Measurements from ENCODE around the gene MTNR1B. TPM values are rescaled to one million over a fixed set of nuclear protein-coding genes. Genes with fewer than 3 reads are reported as not detected.
A peak's percentile ranks its signal among the peaks of the same experiment; 100 is the strongest.

The MTNR1B gene
- total and polyA plus RNA-seq, 2 of the 13 experiments (the other 11 are each of a cell fraction or from before 2014, with no cell fraction given): not detected

GRCh38 chr11:92975285-92975684 lies 5.8 kb downstream of the MTNR1B start:
- BruUV-seq (replicated peaks): no TSS peak
- 5% methylated on average over 3 of the region's 3 CpGs for WGBS (ENCODE audit: low lambda C conversion rate)
- no peaks in the 10 kb centered on the region for H3K79me2 ChIP-seq (ENCODE audit: insufficient read depth, low read length)
- in situ Hi-C loops (cut with HindIII; ENCODE audit: extremely low pct_ligation_motif_present, low pct_unique_long_range_greater_than_20kb): no loop called here
- H3K9me3 ChIP-seq (ENCODE audit: low read length): no peaks in the 10 kb centered on the region
- H3K4me2 ChIP-seq (ENCODE audit: low read depth, low read length): peak overlapping the region; percentile 36; the same call in 1 of the 2 replicates
- POLR2A ChIA-PET: no interaction called here
- H3K4me1 ChIP-seq (ENCODE audit: insufficient read depth, low read length): peaks cover 13% of the 10 kb centered on the region
- peaks cover 0 to 10% of the 10 kb centered on the region in 2 experiments; a peak in 1 of 5 replicates for H3K27me3 ChIP-seq (ENCODE audit: control insufficient read depth in 1 of 2, insufficient read depth in 2 of 2, low read length in 2 of 2)
- no peaks in the 10 kb centered on the region for H3K36me3 ChIP-seq (replicated peaks in 1 of 2; ENCODE audit: control insufficient read depth in 1 of 2, insufficient read depth in 2 of 2, low read length in 2 of 2)
- intact Hi-C loops (cut with micrococcal nuclease; ENCODE audit: unreplicated experiment): loop anchor here (1.0 kb wide), 1 partner anchor 46 kb away; no protein-coding TSS in a partner anchor
- DNase-seq (ENCODE audit: low spot score) (peak; percentile 34), FAIRE-seq (peak; percentile 51), ATAC-seq (peak; percentile 91)
- no peaks in the 10 kb centered on the region for H4K20me1 ChIP-seq (ENCODE audit: insufficient read depth, low read length)
- H3K9ac ChIP-seq (ENCODE audit: insufficient read depth, low read depth, low read length): no peak overlapping the region
- CTCF ChIA-PET (ENCODE audit: low intra/inter-chr PET ratio, low total read pairs): no interaction called here
- no peak overlapping the region for H3K4me3 ChIP-seq (replicated peaks in 1 of 3; ENCODE audit: insufficient read depth in 1 of 3, low read depth in 2 of 3, low read length in 3 of 3)
- H2AFZ ChIP-seq (ENCODE audit: low read length): no peak overlapping the region
- no peak overlapping the region for H3K27ac ChIP-seq (ENCODE audit: extremely low read length, insufficient read depth, low read length)
- TF ChIP-seq SATB2 (CRISPR knock-in tag; IDR thresholded peaks at IDR 0.05) (no peak), SAFB2 (CRISPR knock-in tag; IDR thresholded peaks at IDR 0.05; ENCODE audit: borderline replicate concordance, low read depth) (no peak), TOPORS (CRISPR knock-in tag; IDR thresholded peaks at IDR 0.05) (no peak), HNF4A (CRISPR knock-in tag; IDR thresholded peaks at IDR 0.05) (peak; percentile 55; the same call in 1 of the 2 replicates), HNF4G (IDR thresholded peaks at IDR 0.05; ENCODE audit: borderline replicate concordance, low read depth, low read length) (peak; percentile 18; the same call in 1 of the 2 replicates), HNF4G (CRISPR knock-in tag; IDR thresholded peaks at IDR 0.05; ENCODE audit: borderline replicate concordance, low read depth) (no peak), PATZ1 (CRISPR knock-in tag; IDR thresholded peaks at IDR 0.05) (peak; percentile 30; the same call in 1 of the 2 replicates), PAXIP1 (CRISPR knock-in tag; conservative IDR thresholded peaks at IDR 0.05) (peak; percentile 39; the same call in 1 of the 2 replicates), EP300 (IDR thresholded peaks at IDR 0.05; ENCODE audit: low read depth in 2 of 2, low read length in 2 of 2) (0 out of 4 replicates have a peak, but pooled peaks of 1 of the 2 experiments have one; percentile 15), EP300 (CRISPR knock-in tag; IDR thresholded peaks at IDR 0.05; ENCODE audit: borderline replicate concordance) (no peak), ARID5B (CRISPR knock-in tag; IDR thresholded peaks at IDR 0.05) (peak; percentile 44; the same call in 1 of the 2 replicates), ZFP36 (IDR thresholded peaks at IDR 0.05; ENCODE audit: borderline replicate concordance, low read depth, low read length, partially characterized antibody) (no peak), SALL1 (CRISPR knock-in tag; IDR thresholded peaks at IDR 0.05) (peak; percentile 27; the same call in 1 of the 2 replicates)
